Measurements from ENCODE around the gene RNF113B. TPM values are rescaled to one million over a fixed set of nuclear protein-coding genes. Genes with fewer than 3 reads are reported as not detected.
A peak's percentile ranks its signal among the peaks of the same experiment; 100 is the strongest.

RNF113B gene
- not detected for polyA plus RNA-seq (ENCODE audit: insufficient read length in 10 of 10)
- long read RNA-seq, donor 1, result 0 reads
- long read RNA-seq, donor 2, result 0 reads
- long read RNA-seq, donor 3, result 0 reads
- long read RNA-seq, donor 4, result 0 reads
- long read RNA-seq, donor 5, result 0 reads
- long read RNA-seq, donor 6, result 0 reads
- long read RNA-seq, donor 7, result 0 reads
- long read RNA-seq, donor 8, result 0 reads
- long read RNA-seq, donor 9, result 0 reads

DNA sequence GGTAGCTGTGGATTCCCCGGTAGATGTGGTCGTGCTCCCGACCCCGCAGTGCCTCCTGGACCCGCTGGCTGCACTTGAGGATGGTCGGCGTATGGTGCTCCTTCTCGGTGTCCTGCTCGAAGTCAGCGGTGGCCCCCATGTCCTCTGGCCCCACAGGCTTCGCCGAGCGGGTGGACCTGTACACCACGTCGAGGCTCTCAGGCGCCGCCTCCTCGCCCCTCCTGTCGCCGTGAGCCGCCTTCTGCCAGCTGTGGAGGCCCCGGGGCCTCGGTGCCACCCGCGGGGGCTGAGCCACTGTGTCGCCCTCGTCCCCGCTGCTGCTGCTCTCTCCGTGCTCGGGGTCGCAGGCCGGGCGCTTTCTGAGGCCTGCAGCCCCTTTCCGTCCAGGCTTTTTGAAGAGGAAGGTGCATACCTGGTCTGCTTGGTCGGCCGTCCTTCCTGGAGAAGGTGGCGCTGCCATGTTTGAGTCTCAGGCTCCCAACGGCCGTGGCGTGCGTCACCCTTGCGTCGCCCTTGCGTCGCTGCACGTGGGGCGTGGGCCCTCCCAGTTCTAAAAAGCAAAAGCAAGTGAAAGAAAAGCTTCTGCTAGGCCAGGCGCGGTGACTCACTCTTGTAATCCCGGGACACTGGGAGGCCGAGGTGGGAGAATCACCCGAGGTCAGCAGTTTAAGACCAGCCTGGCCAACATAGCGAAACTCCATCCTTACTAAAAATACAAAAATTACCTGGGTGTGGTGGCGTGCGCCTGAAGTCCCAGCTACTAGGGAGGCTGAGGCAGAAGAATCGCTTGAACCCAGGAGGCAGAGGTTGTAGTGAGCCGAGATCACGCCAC lies at the start of gene RNF113B:
Gene RNF113B (minus strand): TSS at position 493 of the 832 bp plus-strand sequence. CDS start 33 bp downstream, at position 460.
- no peak for DNase-seq

DNA sequence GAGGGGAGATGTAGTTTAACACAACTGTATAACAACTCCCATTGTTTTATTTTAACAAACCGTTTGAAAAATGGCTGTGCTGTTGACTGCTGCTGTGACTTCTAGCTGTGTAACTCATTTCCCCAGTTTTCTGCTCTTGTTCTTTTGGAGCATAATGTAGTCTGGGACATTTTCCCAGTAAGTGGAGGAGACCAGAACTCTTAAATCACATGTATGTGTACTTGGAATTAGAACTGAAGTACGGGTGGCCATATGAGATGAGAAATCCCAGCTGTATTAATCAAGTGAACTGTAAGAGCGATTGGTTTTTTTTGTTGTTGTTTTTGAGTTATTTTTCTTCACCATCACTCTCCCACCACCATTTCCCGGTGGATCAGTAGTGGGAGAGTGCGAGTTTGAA lies 49.4 kb upstream of the RNF113B start:
- peak in 2 of 3 donors; percentile 54 to 82 for DNase-seq

DNA sequence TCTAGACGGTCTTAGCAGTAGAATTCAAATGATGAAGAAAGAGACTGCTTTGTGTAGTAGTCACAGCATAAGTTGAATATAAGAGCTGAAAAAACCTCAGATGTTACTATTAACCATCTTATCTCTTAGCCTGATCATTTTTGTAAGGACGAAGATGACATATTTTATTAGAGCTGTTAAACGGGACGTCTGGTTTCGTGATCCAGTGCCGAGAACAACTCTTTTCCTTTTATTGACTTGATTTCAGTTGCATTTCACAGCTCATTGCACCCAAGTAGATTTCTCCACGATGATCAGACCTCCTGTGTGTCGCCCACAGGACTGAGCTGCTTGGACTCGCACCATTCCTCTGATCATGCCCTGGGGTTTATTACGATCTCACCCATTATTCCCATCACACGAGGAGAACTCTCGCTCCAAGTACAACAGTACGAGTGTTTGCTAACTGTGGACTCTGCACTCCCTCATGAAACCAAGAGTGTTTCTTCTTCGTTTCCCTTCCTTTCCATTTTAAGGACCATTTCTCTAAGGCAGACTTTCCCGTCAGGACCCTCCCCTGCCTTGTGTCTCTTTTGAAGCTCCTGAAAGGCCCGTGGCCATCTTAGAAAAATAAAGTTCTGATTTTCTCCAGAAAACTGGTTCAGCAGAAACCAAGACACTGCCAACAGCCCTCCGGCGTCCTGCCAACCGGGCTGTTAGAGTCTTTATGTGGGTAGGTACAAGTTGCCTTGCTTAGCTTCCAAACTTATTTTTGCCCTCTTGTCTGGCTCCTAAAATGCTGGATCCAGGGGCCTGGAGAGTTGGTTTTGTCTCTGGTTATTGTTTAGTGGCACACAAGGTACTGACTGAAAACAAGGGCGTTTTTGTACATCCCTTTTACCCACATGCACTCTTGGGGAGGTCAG lies 48.2 kb upstream of the RNF113B start:
- no peak for DNase-seq

DNA sequence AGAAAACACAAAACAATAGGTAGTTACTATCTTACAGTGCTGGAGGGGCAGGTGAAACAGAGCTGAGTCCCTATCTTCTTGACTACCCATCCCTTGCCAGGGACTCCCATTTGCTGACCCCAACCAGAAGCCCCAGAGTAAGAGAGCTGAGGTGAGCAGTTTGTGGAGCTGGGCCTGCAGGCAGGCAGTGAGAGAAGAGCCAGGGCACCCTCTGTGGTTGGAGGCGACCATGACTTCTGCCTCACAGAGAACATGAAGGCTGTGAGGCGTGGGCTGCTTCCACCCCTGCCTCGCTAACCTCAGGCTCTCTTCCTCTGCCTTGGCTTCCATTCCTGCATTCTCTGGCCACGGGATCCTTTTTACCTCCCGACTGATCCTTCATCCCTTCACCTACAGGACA lies 47.5 kb upstream of the RNF113B start:
- no peak for DNase-seq

DNA sequence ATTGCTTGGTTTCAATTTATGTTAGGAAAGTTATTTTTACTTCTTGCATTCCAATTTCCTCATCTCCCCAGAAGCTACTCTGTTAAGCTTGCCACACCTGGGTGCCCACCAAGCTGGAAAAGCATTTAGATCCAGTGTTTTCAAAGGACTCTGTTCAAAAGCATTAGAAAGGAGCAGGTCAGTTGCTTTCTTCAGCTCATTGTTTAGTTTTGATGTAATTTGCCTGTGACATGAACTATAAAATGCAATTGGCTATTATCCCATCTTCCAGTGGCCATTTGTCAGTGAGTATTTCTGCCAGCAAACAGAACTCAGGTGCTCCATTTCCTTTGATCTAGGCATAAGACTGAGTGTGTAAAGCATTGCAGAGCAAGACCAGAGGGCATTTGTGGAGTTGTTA lies 46.7 kb upstream of the RNF113B start:
- DNase-seq, result no peak

DNA sequence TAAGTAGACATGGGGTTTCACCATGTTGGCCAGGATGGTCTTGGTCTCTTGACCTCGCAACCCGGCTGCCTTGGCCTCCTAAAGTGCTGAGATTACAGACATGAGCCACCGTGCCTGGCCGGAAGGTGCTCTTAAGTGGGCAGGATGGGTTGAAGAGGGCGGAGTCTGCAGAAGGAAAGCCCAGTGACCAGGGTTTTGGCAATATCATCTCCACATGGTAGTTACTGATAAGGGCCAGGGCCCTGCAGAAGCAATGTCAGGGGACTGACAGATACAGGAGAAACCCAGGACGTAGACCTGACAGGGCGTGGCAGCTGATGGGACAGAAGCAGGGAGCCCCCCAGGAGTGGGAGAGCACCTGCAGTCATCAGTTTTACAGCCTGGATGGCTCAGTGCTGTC lies 45.7 kb upstream of the RNF113B start:
- no peak for DNase-seq

DNA sequence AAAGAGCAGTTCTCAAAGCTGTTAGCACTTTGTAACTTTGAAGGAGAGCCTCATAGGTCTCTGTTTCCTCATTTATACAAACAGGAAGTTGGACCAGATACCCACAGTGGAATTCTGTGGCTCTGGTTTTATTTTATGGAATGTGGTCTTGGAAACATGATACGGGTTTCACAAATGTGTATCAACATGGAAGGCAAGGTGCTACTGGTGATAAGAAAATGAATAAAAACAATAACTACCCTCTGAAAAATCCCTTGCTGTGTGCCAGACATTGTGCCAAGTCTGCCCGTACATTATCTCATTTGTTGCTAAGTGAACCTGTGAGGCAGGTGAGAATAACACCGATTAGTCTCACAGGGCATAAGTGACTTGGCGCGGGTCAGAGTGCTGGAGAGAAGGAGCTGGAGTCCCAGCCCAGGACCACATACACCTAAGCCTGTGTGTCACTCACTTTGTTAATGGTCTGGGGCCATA lies 45.0 kb upstream of the RNF113B start:
- no peak for DNase-seq

DNA sequence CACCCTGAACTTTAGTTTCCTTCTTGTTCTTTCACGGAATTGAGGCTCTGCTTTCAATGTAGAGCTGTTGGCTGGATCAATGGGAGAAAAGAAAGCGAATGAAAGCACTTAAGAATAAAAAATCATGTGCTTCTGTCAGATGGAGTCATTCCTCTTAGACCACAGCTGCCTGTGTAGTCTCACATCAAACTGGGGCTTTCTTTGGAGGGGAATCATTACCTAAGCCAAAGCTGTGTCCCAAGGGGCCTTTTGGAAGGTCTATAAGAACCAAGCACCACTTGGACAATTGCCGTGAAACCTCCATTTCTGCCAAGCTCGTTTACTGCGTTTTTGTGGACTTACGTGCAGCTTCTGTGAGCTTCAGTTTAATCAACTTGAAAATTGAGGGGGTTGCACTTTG lies 44.2 kb upstream of the RNF113B start:
- DNase-seq, result peak in 2 of 3 donors; percentile 50 to 79

DNA sequence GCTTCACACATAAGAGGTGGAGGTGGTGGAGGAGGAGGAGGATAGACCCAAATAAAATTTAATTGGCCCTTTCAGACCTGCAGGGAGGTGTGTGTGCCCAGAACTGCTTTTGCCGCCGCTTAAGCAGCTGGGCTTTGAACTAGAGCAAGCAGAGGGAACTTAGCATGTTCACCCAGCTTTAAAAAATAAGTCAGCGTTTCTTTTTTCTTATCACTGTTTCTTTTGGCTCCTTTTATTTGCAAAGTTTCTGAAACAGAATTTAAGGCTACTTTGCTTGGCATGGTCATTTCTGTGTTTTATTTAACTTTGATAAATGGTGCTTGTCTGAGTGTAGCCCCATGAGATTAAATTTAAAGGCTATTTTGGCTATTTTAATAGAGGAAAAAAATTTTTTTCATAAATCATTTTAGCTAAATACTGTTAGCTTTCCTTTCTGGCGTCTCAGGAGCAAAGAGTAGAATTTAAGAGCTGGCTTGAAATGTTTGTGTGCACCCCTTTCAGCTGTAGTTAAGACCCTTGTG lies 43.3 kb upstream of the RNF113B start:
- DNase-seq, result peak in 1 of 3 donors; percentile 46

DNA sequence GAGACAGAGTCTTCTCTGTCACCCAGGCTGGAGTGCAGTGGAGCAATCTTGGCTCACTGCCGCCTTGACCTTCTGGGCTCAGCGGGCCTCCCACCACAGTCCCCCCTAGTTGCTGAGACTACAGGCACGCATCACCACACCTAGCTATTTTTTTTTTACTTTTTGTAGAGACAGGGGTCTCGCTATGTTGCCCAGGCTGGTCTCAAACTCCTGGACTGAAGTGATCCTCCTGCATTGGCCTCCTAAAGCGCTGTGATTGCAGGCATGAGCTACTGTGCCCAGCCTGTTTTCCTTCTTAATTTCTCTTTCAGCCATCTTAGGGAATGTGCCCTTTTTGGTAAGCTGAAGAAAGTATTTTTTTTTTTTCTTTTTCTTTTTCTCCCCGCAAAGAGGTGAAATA lies 42.6 kb upstream of the RNF113B start:
- DNase-seq, result no peak

DNA sequence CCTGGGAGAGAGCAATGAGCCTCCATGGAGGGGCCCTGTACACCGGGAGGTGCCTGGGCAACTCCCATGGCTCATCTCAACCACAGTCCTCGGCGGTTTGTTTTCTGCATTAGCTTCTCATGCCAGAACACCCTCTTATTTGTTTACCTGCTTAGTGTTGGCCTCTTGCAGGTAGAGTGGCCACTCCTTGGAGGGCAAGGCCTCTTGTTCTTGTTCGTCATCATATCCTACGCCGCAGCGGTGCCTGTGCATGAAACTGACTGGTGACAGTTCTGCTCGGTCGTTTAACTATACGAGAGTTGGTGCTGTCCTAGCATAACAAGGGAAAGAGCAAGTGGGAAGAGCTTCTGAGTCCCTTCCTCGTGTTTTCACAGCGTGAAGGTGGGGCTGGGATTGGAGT lies 40.5 kb upstream of the RNF113B start:
- DNase-seq, result no peak

DNA sequence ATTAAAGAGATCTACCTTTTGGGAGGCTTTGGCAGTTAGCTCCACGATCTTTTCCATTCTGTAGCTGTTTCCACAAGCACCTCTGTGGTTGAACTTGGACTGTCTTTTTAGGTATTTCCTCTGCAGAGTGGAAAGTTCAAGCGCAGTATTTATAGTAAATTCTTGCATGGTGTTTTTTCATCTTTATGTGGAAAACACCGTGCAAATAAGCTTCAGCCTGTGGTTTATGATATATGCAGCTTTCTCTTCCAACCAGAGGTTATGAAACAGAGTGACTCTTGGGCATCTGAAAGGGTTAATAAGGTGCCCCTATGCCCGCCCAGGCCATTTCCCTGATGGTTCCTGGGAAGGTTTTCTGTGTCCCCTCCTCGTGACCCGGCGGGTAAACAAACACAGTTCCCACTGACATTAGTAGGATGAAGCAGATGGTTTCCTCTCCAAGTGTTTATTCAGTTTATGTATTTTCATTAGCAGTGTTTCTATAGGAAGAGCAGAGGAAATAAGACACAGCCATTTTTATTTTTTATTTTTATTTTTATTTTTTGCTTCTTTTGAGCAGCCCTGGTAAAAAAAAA lies 39.7 kb upstream of the RNF113B start:
- no peak for DNase-seq

DNA sequence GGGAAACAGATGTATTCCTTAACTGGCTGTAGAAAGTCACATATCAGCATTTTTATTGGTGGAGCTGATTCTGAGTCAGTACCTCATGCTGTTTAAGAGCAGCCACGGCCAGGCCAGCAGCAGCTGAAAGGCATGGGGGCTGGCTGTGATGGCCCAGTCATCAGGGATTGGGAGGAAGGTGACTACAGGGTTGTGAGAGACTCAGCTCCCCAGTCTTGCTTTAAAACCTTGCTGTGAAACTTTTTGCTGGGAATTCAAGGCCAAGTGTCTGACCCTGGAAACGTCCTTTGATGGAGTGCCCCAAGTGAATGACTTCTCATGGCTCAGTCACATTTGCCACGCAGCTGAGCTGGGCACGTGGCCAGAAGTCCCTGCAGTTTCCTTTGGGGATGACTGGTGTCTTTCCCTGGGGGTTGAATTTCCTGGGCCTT lies 39.1 kb upstream of the RNF113B start:
- peak in 2 of 3 donors; percentile 23 to 69 for DNase-seq

DNA sequence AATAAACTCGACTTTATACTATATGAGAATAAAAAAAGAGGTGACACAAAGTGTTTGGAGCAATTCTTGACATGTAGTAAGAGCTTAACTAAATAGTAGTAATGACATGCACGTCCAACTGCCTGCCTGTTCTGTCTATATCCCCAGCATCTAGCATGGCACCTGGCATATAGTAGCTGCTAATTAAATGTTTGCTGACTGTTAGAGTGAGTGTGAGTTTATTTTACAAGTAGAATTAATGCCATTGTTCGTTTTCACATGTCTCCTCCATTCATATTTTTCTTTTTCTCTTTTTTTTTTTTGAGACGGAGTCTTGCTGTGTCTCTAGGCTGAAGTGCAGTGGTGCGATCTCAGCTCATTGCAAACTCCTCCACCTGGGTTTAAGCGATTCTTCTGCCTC lies 38.4 kb upstream of the RNF113B start:
- no peak for DNase-seq

DNA sequence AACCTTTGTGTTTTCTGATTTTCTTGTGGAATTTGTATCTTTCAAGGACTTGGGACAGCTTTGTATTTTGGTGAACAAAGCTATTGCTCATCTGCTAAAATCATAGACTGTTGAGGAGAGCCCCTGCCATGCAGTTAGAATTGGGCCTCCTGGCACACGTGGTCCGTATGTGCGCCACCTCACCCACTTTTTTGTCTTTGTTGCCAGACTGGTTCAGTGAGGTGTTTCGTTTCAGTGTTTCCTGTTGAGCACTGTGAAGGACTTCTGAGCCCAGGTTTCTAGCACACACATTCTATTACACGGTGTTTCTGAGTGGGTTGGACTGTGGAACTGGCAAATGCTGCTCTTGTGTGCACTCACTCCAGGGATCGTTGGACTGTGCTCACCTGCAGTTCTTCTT lies 37.6 kb upstream of the RNF113B start:
- no peak for DNase-seq

DNA sequence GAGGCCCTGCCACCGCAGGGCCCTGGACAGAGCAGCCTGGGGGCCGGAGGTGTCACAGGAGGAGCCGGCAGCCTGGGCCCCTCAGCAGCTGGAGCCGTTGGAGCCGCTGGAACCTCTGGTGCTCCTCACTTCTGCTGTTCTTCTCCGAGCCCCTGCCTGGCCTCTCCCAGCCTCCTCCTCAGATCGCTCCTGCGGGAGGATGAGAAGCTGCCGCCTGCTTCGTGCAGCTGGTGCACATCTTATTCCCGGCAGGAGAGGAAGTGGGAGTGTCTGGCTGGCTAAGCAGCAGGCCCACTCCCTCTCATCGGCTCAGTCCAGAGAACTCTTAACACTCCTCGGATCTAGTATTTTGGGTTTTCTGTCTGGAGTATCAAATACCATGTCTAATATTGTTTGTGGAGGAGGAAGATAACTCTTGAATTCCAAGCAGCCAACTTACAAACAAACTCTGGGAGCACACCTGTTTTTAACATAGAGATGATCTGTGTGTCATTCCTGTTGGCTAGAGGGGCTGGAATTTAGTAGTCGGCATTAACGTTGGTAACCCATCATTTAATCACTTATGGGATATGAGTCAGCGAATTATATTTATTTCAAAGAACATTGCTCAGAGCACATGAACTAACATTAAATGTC lies 37.1 kb upstream of the RNF113B start:
- DNase-seq, result peak in 2 of 3 donors; percentile 30 to 79

DNA sequence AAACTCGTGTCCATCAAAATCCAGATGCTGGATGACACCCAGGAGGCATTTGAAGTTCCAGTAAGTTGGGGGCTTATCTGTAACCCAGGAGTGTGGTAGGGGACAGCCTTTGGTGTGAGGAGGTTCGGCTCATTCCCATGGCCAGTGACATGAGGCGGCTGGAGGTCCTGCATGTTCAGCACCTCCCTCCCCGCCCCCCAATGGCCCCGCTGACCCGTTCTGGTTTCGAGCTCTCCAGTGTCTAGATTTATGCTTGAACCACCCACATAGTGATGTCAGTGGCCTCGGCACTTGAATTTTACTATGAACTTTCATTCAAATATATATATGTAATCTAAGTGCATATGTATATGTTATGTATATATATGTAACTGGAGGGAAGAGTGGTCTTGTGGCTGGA lies 36.3 kb upstream of the RNF113B start:
- peak in 1 of 3 donors; percentile 39 for DNase-seq

DNA sequence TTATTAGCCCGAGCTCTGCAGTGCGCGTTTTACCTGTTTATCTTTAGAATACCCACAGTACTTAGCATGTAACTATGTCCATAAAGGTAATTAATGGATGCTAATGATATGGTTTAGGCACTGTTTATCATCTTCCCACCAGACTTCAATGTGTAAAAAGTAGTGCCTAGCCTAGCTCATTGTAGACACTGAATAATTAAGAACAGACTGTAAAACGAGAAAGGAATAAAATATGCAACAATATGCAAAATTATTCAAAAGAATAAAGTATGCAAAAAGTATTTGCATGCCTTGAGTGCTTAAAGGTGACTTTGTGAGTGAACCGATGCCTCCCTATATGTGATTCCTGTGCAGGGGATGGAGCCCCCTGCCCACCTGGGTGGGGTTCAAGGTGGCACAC lies 35.7 kb upstream of the RNF113B start:
- DNase-seq, result no peak

DNA sequence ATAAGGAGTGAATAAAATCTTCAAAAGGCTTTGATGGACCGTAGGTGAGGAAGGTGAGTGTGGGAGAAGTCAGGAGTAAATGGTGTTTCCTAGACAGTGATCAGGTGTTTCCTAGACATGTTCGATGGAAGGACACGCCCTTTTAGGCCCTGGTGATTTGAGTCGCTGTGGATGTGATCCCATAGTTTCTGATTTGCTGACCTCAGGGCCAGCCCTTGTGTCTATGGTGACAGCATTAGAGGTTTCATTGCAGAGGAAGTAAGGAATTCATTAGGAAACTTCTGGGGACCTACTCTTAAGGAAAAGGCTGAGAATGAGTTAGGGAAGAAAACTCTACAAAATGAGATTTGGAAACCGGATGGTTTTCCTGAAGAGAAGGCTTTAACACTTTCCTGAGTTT lies 31.5 kb upstream of the RNF113B start:
- no peak for DNase-seq

DNA sequence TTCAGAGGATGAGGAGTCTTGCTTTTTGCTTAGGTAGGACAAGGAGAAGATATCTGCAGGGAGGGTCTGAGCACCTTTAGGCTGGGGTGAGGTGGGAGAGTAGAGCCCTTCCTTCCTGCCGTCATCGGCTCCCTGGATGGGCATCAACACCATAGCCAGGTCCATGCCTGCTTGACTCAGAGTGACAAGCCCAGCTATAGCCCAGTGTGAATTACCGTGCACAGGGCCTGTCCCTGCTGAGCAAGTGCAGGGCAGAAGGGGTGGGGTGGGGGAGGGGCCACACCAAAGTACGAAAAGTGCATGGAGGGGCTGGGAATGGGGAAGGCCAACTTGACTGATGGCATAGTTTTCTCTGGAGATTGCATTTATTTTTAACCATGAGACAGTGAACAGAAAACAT lies 30.3 kb upstream of the RNF113B start:
- DNase-seq, result no peak

DNA sequence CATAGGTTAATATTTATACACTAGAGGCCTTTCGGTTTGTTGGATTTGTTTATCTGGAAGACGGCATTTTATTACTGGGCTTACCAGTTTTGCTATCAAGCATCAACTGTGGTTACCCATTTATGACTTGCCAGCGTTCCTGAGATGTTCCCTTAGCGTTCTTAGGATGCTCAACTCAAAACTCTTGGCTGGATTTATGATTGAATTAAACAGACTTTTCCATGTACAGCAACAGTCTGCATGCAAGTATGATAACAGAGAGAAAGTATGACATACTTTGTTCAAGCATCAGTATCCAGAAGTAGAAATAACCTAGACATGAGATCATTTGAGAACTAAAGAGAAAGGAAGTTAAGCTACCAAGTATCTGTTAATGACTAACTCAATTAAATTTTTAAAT lies 29.9 kb upstream of the RNF113B start:
- peak in 1 of 3 donors; percentile 81 for DNase-seq

Measured in muscle of back (tissue), 13 donors.